HG03469 (cell line): ENCODE measurements around the gene PROX1.
"Not testable (repeated sequence)": the region's sequence is repeated elsewhere in the genome, so short reads cannot be mapped to it uniquely, and the experiment has no call there.

Experiments
- ATAC-seq: cut with Tn5 transposase; IDR thresholded peaks from one replicate; pipeline ENCODE4 v1.9.1; 2021; ENCODE audit warnings: mild to moderate bottlenecking, moderate library complexity, moderate number of reproducible peaks; ENCODE audit not compliant: unreplicated experiment

PROX1 gene

GRCh38 chr1:214066936-214067335 lies 79.2 kb downstream of the PROX1 start:
- ATAC-seq, result no peak

GRCh38 chr1:214067397-214067796 lies 79.6 kb downstream of the PROX1 start:
- no peak for ATAC-seq

GRCh38 chr1:214067853-214068703 lies 80.3 kb downstream of the PROX1 start:
- no peak for ATAC-seq

GRCh38 chr1:214068979-214069378 lies 81.2 kb downstream of the PROX1 start:
- ATAC-seq, result no peak

GRCh38 chr1:214071469-214071868 lies 83.7 kb downstream of the PROX1 start:
- ATAC-seq, result no peak

DNA sequence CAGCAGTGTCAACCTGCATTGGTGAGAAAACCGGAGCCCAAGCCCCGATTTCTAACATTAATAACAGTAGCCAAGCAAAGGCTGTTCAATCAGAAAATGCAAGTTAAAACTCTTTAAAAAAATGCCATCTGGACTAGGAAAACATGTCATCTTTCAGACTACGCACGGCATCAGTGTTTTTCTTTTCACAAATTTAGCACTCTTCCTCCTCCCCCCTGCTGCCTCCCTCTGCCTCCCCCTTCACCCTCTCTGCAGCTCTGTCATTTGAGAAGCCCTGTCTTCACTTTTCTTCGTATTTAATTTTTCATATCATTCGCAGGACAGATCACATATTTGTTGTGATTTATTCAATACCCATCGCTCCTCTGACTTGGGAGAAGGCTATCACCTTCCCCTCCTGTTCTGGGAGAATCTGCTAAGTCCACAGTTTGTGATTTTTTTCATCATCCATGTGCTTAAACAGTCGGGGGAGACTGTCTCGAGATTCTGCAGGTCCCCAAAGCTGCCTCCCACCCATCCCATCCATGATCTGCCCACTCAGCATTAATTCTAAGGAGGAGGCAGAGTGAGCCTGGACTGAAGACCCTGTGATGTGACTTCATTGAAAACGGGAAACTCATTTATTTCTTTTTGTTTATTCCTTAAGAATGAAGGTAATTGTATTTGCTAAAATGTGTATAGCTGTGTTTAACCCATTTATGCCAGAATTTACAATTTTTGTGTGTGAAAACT lies 84.8 kb downstream of the PROX1 start:
- no peak for ATAC-seq

GRCh38 chr1:214074477-214074876 lies 86.7 kb downstream of the PROX1 start:
- ATAC-seq, result no peak

GRCh38 chr1:214075305-214075998 lies 87.7 kb downstream of the PROX1 start:
- ATAC-seq, result no peak

GRCh38 chr1:214075999-214076707 lies 88.4 kb downstream of the PROX1 start:
- no peak for ATAC-seq

GRCh38 chr1:214076708-214077065 lies 88.9 kb downstream of the PROX1 start:
- ATAC-seq, result no peak

DNA sequence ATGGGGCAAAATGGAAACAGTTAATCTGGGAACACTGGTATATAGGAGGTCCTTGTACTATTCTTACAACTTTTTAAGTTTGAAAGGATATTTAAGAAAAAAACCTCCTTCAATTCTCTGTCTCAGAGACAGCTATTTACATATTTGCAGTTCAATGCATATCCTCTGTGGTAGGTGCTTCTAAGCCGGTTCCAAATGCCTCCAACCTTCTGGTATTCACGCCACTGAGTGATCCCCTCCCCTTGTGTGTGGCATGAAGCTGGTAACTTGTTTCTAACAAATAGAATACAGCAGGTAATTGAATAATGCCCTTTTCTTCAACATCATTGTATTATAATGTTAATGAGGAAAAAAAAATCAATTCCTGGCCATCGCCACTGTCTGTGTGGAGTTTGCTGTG lies 91.2 kb downstream of the PROX1 start:
- ATAC-seq, result no peak

GRCh38 chr1:214085325-214085724 lies 97.6 kb downstream of the PROX1 start:
- no peak for ATAC-seq

DNA sequence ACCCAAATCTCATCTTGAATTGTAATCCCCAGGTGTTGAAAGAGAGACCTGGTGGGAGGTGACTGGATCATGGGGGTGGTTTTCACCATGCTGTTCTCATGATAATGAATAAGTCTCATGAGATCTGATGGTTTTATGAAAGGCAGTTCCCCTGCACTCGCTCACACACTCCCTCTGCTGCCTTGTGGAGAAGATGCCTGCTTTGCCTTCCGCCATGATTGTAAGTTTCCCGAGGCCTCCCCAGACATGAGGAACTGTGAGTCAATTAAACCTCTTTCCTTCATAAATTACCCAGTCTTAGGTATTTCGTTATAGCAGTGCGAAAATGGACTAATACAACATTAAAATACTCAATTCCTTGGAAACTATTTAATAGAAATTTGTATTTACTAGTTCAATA lies 99.2 kb downstream of the PROX1 start:
- ATAC-seq, result no peak

- not testable (repeated sequence) for ATAC-seq
Observed at GRCh38 chr1:214089003-214089402, 101.2 kb downstream of the PROX1 start.
